GM06990 (cell line): ENCODE data around the gene SFT2D2.

Experiments used
- DNase-seq: peaks from one replicate; pipeline ENCODE4 v3.0.0-alpha.2; 2011; ENCODE audit not compliant: insufficient read length; ENCODE audit errors: extremely low read depth
- H3K27me3 ChIP-seq: replicated peaks from 2 replicates; pipeline ENCODE4 v1.6.0; 2011; ENCODE audit warnings: low read length; ENCODE audit not compliant: control insufficient read depth, insufficient read depth
- H3K36me3 ChIP-seq: 2 replicates; pipeline ENCODE4 v1.5.1; 2011; ENCODE audit warnings: low read length; ENCODE audit not compliant: control insufficient read depth, insufficient read depth
- H3K4me3 ChIP-seq: replicated peaks from 2 replicates; pipeline ENCODE4 v1.5.1; 2011; ENCODE audit warnings: low read depth, mild to moderate bottlenecking, control low read depth, low read length
- CTCF ChIP-seq: IDR thresholded peaks from 2 replicates; pipeline ENCODE4 v1.5.1; 2011; ENCODE audit warnings: low read length, control low read depth, mild to moderate bottlenecking, inconsistent platforms; ENCODE audit not compliant: insufficient read depth, poor library complexity, severe bottlenecking

Gene SFT2D2

GRCh38 chr1:168295411-168296114, 69.8 kb downstream of the SFT2D2 start:
- H3K4me3 ChIP-seq: no peak overlapping the region
- no peaks in the 10 kb centered on the region for H3K27me3 ChIP-seq
- no peaks in the 10 kb centered on the region for H3K36me3 ChIP-seq
- no peak for DNase-seq
- no peak for TF ChIP-seq CTCF

- Histone ChIP-seq H3K36me3 (no peaks in the 10 kb centered on the region), H3K4me3 (no peak overlapping the region), H3K27me3 (no peaks in the 10 kb centered on the region)
- no peak for TF ChIP-seq CTCF
- DNase-seq: no peak
Observed at GRCh38 chr1:168297019-168297730, 71.4 kb downstream of the SFT2D2 start.

- Histone ChIP-seq H3K27me3 (no peaks in the 10 kb centered on the region), H3K36me3 (no peaks in the 10 kb centered on the region), H3K4me3 (no peak overlapping the region)
- TF ChIP-seq CTCF: no peak
- DNase-seq: no peak
Observed at GRCh38 chr1:168298446-168298845, 72.6 kb downstream of the SFT2D2 start.

- no peak for TF ChIP-seq CTCF
- no peak overlapping the region for H3K4me3 ChIP-seq
- H3K36me3 ChIP-seq: no peaks in the 10 kb centered on the region
- no peaks in the 10 kb centered on the region for H3K27me3 ChIP-seq
- DNase-seq: no peak
Observed at GRCh38 chr1:168300626-168301025, 74.8 kb downstream of the SFT2D2 start.

GRCh38 chr1:168301664-168302320, 76.0 kb downstream of the SFT2D2 start:
- Histone ChIP-seq H3K36me3 (no peaks in the 10 kb centered on the region), H3K27me3 (no peaks in the 10 kb centered on the region), H3K4me3 (no peak overlapping the region)
- no peak for DNase-seq
- TF ChIP-seq CTCF: no peak
